Body of pancreas (tissue), 4 donors: Measurements from ENCODE around the gene ROPN1B.

Source experiments
- CTCF ChIP-seq, 7 experiments: fragments of 450-650 bp in 4 of 7; fragments of 200-600 bp in 3 of 7; sonication (generic) in 3 of 7; IDR thresholded peaks; one replicate each; pipeline ENCODE4 v1.5.1; 2016 to 2019; ENCODE audit warnings: antibody characterized with exemption in 7 of 7
- POLR2A ChIP-seq, 3 donors: fragments of 450-650 bp; IDR thresholded peaks; one replicate each; pipeline ENCODE4 v1.6.1; 2016; ENCODE audit warnings: antibody characterized with exemption in 3 of 3, mild to moderate bottlenecking in 2 of 3

GRCh38 chr3:126025116-126025729 lies 56.2 kb downstream of the ROPN1B start:
- no peak for TF ChIP-seq POLR2A (IDR thresholded peaks at IDR 0.05)
- TF ChIP-seq CTCF (IDR thresholded peaks at IDR 0.05): no peak
